ENCODE results near the gene ANKRD13D. TPM values are rescaled to one million over a fixed set of nuclear protein-coding genes. Genes with fewer than 3 reads are reported as not detected.

Gene ANKRD13D
- total and polyA plus RNA-seq, 2 donors from 2014 or later = 21.9 to 68.3 TPM

DNA sequence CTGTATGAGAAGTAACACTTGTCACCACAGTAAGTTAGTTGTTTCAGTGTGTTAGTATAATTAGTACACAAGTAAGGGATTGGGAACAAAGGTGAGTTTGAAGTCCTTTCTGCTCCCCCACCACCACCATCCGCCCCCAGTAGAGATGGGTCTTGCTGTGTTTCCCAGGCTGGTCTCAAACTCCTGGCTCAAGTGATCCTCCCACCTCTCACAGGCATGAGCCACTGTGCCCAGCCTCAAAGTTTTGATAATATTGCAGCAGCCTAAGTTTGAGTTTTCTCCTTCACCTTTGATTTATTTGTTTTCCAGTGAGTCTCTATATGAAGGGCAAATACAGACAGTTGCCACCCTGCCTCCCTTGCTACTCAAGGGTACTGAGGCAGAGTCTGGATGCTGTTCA lies 46.6 kb upstream of the ANKRD13D start:
- DNase-seq = no peak
- intact Hi-C loops (cut with DNase I) = no loop called here
- Histone ChIP-seq H3K4me1 (ENCODE audit: control insufficient read depth in 2 of 3, insufficient read depth in 2 of 3, low read depth in 1 of 3, low read length in 3 of 3) (peaks cover 10 to 37% (median 22%) of the 10 kb centered on the region in 3 donors), H3K9me3 (ENCODE audit: control insufficient read depth in 2 of 3, insufficient read depth in 1 of 3, low read length in 3 of 3) (no peaks in the 10 kb centered on the region), H3K9ac (ENCODE audit: low read length in 3 of 3) (peak overlapping the region in 1 of 3 donors; percentile 44), H3K27me3 (ENCODE audit: control insufficient read depth, insufficient read depth, low read length) (no peaks in the 10 kb centered on the region), H3K36me3 (ENCODE audit: control insufficient read depth in 2 of 3, insufficient read depth in 3 of 3, low read length in 3 of 3) (peaks cover 11 to 29% (median 23%) of the 10 kb centered on the region in 3 donors), H3K27ac (ENCODE audit: low read depth in 2 of 2, low read length in 2 of 2) (peak overlapping the region; percentile 18 to 37), H3K4me3 (ENCODE audit: low read length in 3 of 3) (peak overlapping the region in 2 of 3 donors; percentile 32 to 42)
- TF ChIP-seq, protein P1, sequence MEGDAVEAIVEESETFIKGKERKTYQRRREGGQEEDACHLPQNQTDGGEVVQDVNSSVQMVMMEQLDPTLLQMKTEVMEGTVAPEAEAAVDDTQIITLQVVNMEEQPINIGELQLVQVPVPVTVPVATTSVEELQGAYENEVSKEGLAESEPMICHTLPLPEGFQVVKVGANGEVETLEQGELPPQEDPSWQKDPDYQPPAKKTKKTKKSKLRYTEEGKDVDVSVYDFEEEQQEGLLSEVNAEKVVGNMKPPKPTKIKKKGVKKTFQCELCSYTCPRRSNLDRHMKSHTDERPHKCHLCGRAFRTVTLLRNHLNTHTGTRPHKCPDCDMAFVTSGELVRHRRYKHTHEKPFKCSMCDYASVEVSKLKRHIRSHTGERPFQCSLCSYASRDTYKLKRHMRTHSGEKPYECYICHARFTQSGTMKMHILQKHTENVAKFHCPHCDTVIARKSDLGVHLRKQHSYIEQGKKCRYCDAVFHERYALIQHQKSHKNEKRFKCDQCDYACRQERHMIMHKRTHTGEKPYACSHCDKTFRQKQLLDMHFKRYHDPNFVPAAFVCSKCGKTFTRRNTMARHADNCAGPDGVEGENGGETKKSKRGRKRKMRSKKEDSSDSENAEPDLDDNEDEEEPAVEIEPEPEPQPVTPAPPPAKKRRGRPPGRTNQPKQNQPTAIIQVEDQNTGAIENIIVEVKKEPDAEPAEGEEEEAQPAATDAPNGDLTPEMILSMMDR (IDR thresholded peaks at IDR 0.05; ENCODE audit: borderline replicate concordance, extremely low read depth, insufficient read depth) = no peak
- no peak for FAIRE-seq

DNA sequence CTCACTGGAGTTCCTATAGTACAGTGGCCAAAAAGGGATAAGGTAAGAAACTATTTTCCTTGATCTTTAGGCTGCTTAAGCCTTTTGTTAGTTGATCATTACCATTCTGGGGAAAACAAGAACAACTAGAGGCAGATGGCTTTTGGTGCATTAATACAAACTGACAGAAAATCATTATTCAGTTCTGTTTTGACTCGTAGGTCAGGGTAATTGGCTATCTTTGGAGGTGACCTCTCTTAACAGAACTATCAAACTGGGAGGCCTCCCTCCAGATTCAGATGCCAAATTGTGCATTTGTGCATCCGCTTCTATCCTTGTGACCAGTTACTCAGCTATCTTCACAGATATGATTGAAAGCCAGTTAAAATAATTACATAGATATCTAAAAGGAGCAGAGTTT lies 46.1 kb upstream of the ANKRD13D start:
- Histone ChIP-seq H3K36me3 (ENCODE audit: control insufficient read depth in 2 of 3, insufficient read depth in 3 of 3, low read length in 3 of 3) (peaks cover 11 to 34% (median 27%) of the 10 kb centered on the region in 3 donors), H3K27ac (ENCODE audit: low read depth in 2 of 2, low read length in 2 of 2) (peak overlapping the region; percentile 18 to 37)

DNA sequence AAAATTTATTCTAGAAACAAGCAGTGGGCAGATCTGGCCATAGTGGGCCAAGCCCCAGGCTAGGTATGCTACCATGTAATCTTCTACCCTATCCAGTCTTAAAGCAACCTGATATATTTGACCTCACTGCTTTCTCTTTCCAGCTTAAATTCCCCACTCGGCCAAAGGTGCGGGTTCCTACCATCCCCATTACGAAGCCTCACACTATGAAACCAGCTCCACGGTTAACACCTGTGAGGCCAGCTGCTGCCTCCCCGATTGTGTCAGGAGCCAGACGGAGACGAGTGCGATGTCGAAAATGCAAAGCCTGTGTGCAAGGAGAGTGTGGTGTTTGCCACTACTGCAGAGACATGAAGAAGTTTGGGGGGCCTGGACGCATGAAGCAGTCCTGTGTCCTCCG lies 44.1 kb upstream of the ANKRD13D start:
- no peaks in the 10 kb centered on the region for H3K27me3 ChIP-seq (ENCODE audit: control insufficient read depth, insufficient read depth, low read length)
- H3K4me1 ChIP-seq (ENCODE audit: control insufficient read depth in 2 of 3, insufficient read depth in 2 of 3, low read depth in 1 of 3, low read length in 3 of 3) = peaks cover 4 to 30% (median 23%) of the 10 kb centered on the region in 3 donors
- H3K36me3 ChIP-seq (ENCODE audit: control insufficient read depth in 2 of 3, insufficient read depth in 3 of 3, low read length in 3 of 3) = peaks cover 17 to 54% (median 41%) of the 10 kb centered on the region in 3 donors
- H3K9ac ChIP-seq (ENCODE audit: low read length in 3 of 3) = no peak overlapping the region
- TF ChIP-seq, protein P1 (IDR thresholded peaks at IDR 0.05; ENCODE audit: borderline replicate concordance, extremely low read depth, insufficient read depth) = no peak
- H3K9me3 ChIP-seq (ENCODE audit: control insufficient read depth in 2 of 3, insufficient read depth in 1 of 3, low read length in 3 of 3) = no peaks in the 10 kb centered on the region
- FAIRE-seq = no peak
- intact Hi-C loops (cut with DNase I) = no loop called here
- no peak overlapping the region for H3K27ac ChIP-seq (ENCODE audit: low read depth in 2 of 2, low read length in 2 of 2)
- DNase-seq = no peak
- no peak overlapping the region for H3K4me3 ChIP-seq (ENCODE audit: low read length in 3 of 3)

More for the DNA sequence above, 46.1 kb upstream of the ANKRD13D start:
- no peaks in the 10 kb centered on the region for H3K27me3 ChIP-seq (ENCODE audit: control insufficient read depth, insufficient read depth, low read length)
- H3K9me3 ChIP-seq (ENCODE audit: control insufficient read depth in 2 of 3, insufficient read depth in 1 of 3, low read length in 3 of 3) = no peaks in the 10 kb centered on the region
- FAIRE-seq (no peak), DNase-seq (no peak)
- H3K4me3 ChIP-seq (ENCODE audit: low read length in 3 of 3) = peak overlapping the region in 2 of 3 donors; percentile 32 to 42
- H3K9ac ChIP-seq (ENCODE audit: low read length in 3 of 3) = peak overlapping the region in 1 of 3 donors; percentile 44
- peaks cover 10 to 37% (median 22%) of the 10 kb centered on the region in 3 donors for H3K4me1 ChIP-seq (ENCODE audit: control insufficient read depth in 2 of 3, insufficient read depth in 2 of 3, low read depth in 1 of 3, low read length in 3 of 3)
- TF ChIP-seq, protein P1 (IDR thresholded peaks at IDR 0.05; ENCODE audit: borderline replicate concordance, extremely low read depth, insufficient read depth) = no peak
- intact Hi-C loops (cut with DNase I) = no loop called here

Measured in kidney (tissue), 14 donors.